Measurements from ENCODE around the gene KRAS. TPM values are rescaled to one million over a fixed set of nuclear protein-coding genes. Genes with fewer than 3 reads are reported as not detected.

Gene KRAS
- total RNA-seq, 3 donors from 2014 or later, result 10.6 to 15.7 (median 14.3) TPM

DNA sequence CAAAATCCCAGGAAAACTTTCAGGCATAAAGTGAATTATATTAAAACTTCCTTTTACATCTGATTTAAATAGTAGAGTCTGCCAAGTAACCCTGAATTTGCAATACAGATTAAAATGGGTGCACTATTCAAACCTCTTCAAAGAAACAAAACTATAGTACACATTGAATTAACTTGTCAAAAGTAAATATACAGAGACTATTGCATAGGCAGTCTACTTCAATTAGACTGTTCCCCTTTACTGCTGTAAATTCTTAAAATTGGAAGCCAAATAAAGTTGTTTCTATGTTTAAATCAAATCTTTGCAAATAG, 7.1 kb downstream of the KRAS start:
- no peak for TF ChIP-seq POLR2AphosphoS5 (IDR thresholded peaks at IDR 0.05)
- no peak for TF ChIP-seq CTCF (IDR thresholded peaks at IDR 0.05)
- no peak for TF ChIP-seq POLR2A (IDR thresholded peaks at IDR 0.05)
- Histone ChIP-seq H3K36me3 (no peaks in the 10 kb centered on the region), H3K4me1 (no peaks in the 10 kb centered on the region), H3K9me3 (no peaks in the 10 kb centered on the region), H3K4me3 (no peak overlapping the region), H3K27ac (no peak overlapping the region), H3K27me3 (no peaks in the 10 kb centered on the region)
- intact Hi-C loops (cut with DNase I; ENCODE audit: low total_unique reads), result no loop called here
- DNase-seq (ENCODE audit: low spot score in 2 of 2), result no peak

DNA sequence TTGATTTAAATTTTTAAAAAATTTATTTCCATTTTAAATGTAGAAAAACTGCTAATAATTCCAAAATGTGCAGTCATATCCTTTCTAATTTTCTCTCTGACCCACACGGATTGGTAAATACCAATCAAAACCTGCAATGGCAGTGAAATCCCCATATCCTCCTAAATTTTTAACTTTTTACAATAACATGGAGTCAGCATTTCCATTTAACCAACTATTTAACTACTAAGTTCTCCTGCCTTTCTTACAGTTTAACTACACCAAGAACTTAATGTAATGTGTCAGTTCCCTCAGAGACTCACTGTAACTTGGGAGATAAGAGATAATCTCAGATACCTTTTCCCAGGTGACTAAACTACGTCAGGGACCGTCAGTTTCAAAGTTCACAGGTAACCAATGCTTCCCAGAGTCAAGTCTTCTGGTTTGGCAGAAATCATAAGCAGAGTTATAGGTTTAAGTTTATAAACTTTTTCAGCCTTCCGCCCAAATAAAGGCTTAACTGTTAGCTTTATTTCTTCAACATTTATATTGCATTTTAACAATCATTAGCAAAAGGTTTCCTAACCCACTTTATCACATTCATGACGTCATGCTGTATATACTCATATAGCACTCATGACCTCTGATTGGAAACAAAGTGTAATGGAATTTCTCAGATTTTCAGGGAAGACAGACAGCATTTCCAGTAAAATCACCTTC, 7.6 kb downstream of the KRAS start:
- Histone ChIP-seq H3K27ac (no peak overlapping the region), H3K27me3 (no peaks in the 10 kb centered on the region), H3K4me3 (no peak overlapping the region), H3K9me3 (no peaks in the 10 kb centered on the region), H3K36me3 (no peaks in the 10 kb centered on the region), H3K4me1 (no peaks in the 10 kb centered on the region)
- TF ChIP-seq CTCF (IDR thresholded peaks at IDR 0.05), result no peak
- TF ChIP-seq POLR2AphosphoS5 (IDR thresholded peaks at IDR 0.05), result no peak
- no peak for TF ChIP-seq POLR2A (IDR thresholded peaks at IDR 0.05)
- intact Hi-C loops (cut with DNase I; ENCODE audit: low total_unique reads), result no loop called here
- no peak for DNase-seq (ENCODE audit: low spot score in 2 of 2)

DNA sequence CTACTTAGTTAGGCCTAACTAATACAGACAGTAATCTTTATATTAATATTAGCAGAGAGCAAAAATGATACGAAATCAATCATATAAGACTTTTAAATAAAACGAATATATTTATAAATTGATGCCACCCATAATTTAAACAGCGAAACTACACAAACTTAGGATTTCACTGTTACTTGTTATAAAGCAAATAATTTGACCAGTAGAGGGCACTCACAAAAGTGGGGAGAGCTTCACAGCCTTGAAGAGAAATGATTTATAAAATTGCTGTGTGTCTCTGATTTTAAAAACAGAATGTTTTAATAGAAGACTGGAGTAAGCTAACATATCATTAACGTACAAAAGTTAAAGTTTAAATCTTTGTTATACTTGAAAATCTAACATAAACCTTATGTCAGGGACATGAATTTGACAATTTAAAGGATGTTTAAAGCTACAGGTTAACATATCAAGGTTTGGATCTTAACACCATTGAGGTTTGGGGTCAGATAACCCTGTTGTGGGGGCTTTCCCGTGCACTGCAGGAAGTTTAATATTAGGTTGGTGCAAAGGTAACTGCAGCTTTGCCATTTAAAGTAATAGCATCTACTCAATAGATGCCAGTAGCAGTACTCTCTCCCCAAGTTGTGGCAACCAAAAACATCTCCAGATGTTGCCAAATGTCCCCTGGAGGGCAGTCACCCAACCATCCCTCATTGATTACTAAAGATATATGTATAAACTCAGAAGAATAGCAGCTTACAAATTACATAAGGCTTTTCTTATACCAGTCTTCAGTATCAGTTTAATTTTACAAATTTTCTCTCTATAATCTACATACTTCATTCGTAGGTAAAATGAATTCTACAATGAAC, 9.3 kb downstream of the KRAS start:
- no peaks in the 10 kb centered on the region for H3K27me3 ChIP-seq
- no peaks in the 10 kb centered on the region for H3K36me3 ChIP-seq
- no peaks in the 10 kb centered on the region for H3K9me3 ChIP-seq
- intact Hi-C loops (cut with DNase I; ENCODE audit: low total_unique reads), result no loop called here
- H3K27ac ChIP-seq, result no peak overlapping the region
- no peaks in the 10 kb centered on the region for H3K4me1 ChIP-seq
- TF ChIP-seq POLR2A (IDR thresholded peaks at IDR 0.05) (no peak), CTCF (IDR thresholded peaks at IDR 0.05) (peak in 1 of 3 donors; percentile 50), POLR2AphosphoS5 (IDR thresholded peaks at IDR 0.05) (no peak)
- no peak for DNase-seq (ENCODE audit: low spot score in 2 of 2)
- H3K4me3 ChIP-seq, result no peak overlapping the region

- DNase-seq (ENCODE audit: low spot score in 2 of 2), result no peak
- TF ChIP-seq POLR2AphosphoS5 (IDR thresholded peaks at IDR 0.05) (no peak), POLR2A (IDR thresholded peaks at IDR 0.05) (no peak), CTCF (IDR thresholded peaks at IDR 0.05) (no peak)
- Histone ChIP-seq H3K4me3 (no peak overlapping the region), H3K9me3 (no peaks in the 10 kb centered on the region), H3K36me3 (no peaks in the 10 kb centered on the region), H3K27ac (no peak overlapping the region), H3K4me1 (no peaks in the 10 kb centered on the region), H3K27me3 (no peaks in the 10 kb centered on the region)
- intact Hi-C loops (cut with DNase I; ENCODE audit: low total_unique reads), result no loop called here
These were observed 14.1 kb downstream of the KRAS start for GRCh38 chr12:25236626-25237025.

- H3K27ac ChIP-seq, result no peak overlapping the region
- no peak overlapping the region for H3K4me3 ChIP-seq
- no peaks in the 10 kb centered on the region for H3K36me3 ChIP-seq
- no peaks in the 10 kb centered on the region for H3K27me3 ChIP-seq
- H3K4me1 ChIP-seq, result no peaks in the 10 kb centered on the region
- H3K9me3 ChIP-seq, result no peaks in the 10 kb centered on the region
- DNase-seq (ENCODE audit: low spot score in 2 of 2), result no peak
- intact Hi-C loops (cut with DNase I; ENCODE audit: low total_unique reads), result no loop called here
- TF ChIP-seq POLR2A (IDR thresholded peaks at IDR 0.05) (no peak), CTCF (IDR thresholded peaks at IDR 0.05) (no peak), POLR2AphosphoS5 (IDR thresholded peaks at IDR 0.05) (no peak)
These were observed 14.5 kb downstream of the KRAS start for GRCh38 chr12:25236190-25236589.

Data from breast epithelium (tissue), 4 donors.